GM18505 (cell line): ENCODE measurements around the gene DSG2.

ENCODE experiments used
- ATAC-seq: cut with Tn5 transposase; IDR thresholded peaks from one replicate; pipeline ENCODE4 v1.9.1; 2021; ENCODE audit not compliant: unreplicated experiment
- POLR2A ChIP-seq: IDR thresholded peaks from 4 replicates; pipeline ENCODE4 v1.6.1; 2011; ENCODE audit warnings: borderline replicate concordance; ENCODE audit not compliant: insufficient read depth, insufficient read length; ENCODE audit errors: extremely low read depth

DSG2 gene

DNA sequence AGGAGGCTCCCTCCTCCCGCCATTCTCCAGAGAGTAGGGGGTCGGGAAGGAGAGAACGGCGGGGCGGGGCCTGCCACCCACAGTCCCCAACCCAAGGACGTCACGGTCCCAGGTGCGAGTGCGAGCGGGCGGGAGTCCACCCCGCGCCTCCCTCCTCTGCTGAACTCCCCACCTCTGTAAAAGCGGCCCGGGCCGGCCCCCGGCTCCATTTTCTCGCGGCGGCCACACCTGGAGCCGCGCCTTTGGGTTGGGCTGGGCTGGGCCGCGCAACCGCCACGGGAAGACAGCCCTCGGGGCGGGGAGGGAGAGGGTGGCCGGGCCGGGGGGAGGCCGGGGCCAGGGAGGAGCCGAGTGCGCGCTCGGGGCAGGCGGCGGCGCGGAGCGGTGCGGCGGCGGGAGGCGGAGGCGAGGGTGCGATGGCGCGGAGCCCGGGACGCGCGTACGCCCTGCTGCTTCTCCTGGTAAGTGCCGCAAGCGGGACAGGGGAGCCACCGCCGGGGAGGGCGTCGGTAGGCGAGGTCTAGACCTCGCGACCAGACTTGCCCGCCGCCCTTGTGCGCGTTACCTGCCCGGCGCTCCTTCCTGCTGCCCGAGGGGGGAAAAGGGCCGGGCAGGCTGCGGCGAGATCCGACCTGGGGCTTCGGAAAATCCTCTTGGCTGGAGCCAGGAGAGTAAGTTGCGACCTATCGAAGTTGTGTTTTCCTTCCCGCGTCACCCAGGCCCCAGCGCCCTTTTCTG lies at the start of gene DSG2:
Gene DSG2, plus strand, starts transcription at position 342 of the 738 bp plus-strand sequence. Its CDS starts 75 bp downstream, at position 417.
- TF ChIP-seq POLR2A, result peak; percentile 59
- peak; percentile 59 for ATAC-seq

DNA sequence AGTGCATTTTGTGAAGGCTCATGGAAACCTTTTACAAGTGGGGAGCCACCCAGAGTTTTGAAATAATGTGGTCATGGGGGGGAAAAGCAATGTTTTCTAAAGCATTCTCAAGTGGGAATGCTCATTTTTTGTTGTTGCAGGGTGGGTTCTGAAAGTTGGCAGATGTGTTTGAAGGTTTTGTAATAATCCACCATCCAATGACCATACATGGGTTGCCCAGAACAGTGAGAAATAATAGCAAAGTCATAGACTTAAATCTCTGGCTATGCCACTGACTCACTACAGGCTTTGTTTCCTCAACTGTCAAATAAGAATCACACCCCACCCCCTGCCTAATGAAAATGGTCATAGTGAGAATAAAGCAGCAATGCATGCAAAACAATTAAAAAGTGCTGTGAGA lies 47.6 kb upstream of the DSG2 start:
- no peak for TF ChIP-seq POLR2A

DNA sequence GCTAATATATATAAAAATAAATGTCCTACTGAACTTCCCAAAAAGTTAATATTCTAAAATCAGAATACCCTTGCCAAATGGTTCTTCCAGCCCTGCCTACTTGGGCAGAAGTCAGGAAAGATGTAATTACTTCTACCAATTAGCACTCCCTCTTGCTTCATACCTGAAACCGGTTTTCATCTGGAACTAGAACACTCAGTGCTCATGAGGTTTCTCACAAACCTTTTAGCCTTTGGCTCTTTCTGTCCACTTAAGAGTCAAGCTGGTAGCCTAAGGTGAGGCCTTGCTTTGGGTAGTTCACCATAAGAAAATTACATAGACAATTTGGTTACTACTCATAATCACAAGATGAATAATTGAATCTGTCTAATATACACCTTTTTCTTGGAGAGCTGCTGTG lies 46.4 kb upstream of the DSG2 start:
- ATAC-seq, result no peak
- no peak for TF ChIP-seq POLR2A

More for the DNA sequence above, 47.6 kb upstream of the DSG2 start:
- no peak for ATAC-seq

DNA sequence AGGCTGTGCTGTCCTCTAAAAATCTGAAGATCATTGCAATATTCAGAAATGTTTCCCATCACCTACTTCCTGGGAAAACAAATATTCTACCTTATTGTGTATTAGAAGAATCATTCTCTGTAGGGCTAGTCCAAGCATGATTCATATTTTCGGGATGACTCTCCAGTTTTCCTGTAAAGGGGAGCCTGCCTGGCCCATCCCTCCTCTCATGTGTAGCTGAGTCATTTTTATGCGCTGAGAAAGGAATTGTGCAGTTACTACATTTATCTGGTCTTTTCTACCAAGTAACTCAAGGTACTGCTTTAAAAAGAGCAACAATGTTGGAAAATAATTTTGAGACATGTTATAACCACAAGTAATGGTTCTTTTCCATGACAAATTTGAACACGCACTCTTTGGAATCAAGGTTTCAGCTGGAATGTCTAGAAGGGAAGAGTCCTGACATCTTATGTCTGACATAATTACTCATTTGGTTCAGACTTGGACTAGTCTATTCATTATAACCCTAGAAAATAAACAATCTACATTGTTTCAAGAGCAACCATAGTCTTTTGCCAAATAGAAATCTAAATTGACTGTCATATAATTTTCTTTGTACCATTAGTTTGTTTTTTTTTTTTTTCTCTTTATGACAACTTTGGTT lies 43.8 kb upstream of the DSG2 start:
- ATAC-seq, result no peak
- no peak for TF ChIP-seq POLR2A

DNA sequence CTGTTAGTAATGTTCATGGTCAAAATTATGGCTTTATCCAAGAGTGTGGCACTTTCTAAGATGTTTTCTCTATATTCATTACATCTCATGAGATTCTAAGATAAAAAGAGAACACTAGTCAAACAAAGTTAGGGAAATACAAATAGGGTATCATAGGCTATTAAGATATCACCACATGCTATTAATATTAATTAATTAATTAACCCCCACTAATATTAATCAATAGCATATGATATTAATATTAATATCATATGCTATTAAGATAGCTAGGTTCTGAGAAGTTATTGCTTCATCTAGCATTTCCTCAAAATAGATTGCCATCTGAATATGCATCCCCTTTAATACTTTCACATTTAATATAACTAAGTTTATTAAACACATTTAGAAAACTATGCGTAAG lies 28.3 kb upstream of the DSG2 start:
- ATAC-seq, result no peak
- TF ChIP-seq POLR2A, result no peak

DNA sequence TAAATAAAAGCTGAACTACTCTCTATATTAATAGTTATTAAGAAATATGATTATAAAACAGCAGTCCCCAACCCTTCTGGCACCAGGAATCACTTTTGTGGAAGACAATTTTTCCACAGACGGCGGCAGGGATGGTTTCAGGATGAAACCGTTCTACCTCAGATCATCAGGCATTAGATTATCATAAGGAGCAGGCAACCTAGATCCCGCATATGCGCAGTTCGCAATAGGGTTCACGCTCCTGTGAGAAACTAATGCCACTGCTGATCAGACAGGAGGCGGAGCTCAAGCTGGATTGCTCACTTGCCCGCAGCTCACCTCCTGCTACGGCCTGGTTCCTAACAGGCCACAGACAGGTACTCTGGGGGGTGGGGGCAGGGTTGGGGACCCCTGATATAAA lies 19.3 kb upstream of the DSG2 start:
- ATAC-seq, result no peak
- TF ChIP-seq POLR2A, result no peak

DNA sequence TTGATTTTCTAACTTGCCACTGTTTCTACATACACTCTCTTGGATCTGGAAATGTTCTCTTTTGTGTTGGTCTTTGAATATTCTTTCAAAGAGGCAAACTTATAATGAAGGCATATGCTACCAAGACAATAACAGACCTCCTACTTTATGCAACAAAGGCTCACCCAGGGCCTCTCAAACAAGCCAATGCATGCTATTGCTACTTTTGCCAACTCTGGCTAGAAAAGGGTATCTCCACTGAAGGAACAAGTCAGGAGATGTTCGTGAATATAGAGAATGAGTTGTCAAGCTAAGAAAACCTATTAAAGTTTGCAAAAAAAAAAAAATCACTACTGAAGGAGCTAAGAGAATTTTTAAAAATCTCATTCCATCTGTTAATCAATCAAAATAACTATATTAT lies 15.9 kb upstream of the DSG2 start:
- no peak for TF ChIP-seq POLR2A
- no peak for ATAC-seq

DNA sequence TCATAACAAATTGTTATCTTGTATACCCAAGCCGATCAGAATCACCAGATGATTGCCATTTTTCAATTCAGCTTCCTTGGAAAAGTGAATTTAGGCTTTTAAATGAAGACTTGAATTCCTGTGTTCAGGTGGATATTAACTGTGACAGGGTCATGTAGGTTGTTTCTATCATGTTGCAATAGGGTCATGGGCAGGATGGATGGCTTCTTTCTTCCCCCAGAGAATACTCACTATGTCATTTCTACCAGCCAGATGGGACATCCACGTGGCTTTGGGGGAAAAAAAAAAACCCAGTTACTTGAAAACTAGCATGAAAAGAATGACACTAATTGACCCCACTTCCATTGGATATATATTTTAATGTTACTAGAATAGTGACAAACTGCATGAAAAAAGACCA lies 14.6 kb upstream of the DSG2 start:
- no peak for TF ChIP-seq POLR2A
- ATAC-seq, result no peak

DNA sequence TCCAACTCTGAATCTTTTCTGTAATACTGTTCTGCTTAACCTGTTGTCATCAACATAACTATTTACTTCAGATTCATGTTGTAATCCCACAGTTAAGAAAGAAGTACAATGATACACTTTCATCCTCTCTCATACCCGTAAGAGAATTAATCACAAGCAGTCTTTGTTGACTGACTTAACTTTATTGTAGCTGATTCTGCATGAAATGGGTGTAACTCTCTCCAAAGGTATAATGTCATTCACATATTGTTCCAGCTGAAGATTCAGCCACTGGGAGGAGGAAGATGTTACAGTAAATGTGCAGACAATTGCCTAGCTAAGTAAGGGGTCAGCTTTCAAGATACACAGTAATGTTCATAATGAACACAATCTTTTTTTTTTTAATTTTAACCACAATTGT lies 13.5 kb upstream of the DSG2 start:
- TF ChIP-seq POLR2A, result no peak
- ATAC-seq, result no peak

DNA sequence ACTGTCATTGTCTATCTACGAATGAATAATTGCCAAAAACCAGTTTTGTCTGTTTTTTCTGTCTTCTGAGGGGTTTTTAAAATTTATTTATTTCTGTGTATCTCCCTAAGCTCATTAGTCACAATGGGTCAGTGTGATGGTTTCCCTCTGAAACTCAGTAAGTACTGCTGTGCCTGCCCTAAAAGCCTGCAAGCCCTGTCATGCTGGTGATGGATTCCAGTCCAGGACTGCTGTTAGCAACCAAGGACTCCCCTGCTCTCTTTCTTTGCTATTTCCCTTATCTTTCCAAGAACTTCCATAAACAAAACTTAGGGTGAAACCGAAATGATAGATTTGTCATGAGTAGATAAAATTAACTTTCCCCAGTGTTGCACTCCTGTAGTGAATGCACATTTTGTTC lies 11.8 kb upstream of the DSG2 start:
- no peak for TF ChIP-seq POLR2A
- no peak for ATAC-seq

DNA sequence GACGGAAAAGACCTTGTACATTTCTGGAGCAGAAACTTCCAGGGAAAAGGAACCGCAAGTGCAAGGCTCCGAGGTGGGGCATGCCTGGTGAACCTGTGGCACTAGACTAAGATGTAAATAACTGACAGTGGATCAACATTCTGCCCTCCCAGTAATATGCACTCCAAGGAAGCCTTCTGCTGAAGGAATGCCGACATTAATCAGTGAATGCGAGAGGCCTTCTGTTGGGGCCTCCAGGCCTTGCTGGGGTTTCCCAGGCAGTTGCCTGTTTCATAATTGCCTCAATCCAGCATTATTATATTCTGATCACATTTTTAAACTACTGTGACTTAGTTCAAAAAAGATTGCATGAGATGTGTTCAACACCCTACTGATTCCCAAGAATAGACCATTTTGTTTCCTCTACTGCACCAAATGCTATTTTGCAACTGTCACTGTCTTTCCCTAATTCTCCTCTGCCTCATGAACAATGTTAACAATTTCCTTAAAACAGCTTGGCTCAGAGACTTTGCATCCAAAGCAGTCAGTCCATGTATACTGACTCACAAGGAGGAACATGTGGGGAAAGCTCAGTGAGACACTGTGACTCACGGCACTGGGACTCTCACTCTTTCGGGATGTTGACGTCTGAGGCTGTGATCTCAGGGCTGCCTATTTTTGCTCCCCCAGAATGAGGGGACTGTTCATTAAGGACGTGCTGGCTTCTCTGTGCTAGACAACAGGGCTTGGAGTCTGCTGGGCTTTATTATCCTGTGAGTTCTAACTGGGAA lies 10.5 kb upstream of the DSG2 start:
- no peak for TF ChIP-seq POLR2A
- ATAC-seq, result no peak

DNA sequence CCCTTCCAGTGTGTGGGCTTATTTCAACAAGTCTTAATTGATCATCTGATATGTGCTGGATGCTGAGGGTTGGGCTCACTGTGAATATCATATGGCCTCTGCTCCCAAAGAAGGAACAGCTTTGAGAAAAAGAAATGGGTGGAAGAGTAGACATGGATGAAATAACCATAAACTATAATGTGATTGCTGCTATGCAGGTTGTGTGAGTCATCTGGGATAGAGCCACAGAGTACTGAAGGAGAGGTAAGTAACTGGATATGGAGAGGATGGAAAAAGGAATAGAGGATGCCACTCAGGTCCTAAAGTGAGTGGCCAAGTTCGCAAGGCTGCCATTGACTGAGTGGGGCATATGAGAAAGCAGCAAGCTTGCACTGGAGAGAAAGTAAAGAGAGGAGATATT lies 8.7 kb upstream of the DSG2 start:
- TF ChIP-seq POLR2A, result no peak
- no peak for ATAC-seq

DNA sequence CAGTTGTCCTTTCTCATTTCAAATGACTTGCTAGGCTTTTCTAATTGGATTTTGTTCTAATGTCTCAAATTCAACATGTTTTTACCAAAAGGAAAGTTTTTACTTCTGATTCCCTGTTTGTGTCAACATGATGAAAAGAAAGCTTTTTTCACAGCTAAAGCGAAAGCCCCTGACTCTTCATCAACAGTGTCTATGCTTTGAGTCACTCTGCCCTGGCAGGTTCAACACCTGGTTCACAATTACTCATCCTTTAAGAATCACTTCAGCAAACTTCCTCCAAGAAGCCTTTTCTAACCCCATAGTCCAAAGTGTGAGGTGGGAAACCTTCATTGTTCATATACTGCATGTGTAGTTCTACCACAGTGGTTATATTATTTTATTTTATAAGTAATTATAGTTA lies 7.6 kb upstream of the DSG2 start:
- TF ChIP-seq POLR2A, result no peak
- peak; percentile 95 for ATAC-seq

DNA sequence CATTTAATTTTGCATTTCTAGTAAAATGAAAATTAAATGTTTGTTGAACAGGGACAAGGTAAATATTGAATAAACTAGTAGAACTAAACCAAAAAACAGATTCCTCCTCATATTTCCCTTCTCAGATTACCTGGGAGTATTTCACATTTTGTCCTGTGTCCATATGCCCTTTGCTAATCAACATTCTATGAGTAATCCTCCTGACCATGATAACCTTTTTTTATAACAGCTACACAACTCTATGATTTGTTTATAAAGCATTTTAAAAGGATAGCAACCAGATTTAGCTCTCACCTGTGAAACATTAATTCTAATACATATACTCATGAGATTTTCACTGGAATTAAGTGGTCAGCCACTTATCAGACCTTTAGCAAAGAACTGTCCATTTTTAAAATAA lies 7.1 kb upstream of the DSG2 start:
- no peak for ATAC-seq
- TF ChIP-seq POLR2A, result no peak

DNA sequence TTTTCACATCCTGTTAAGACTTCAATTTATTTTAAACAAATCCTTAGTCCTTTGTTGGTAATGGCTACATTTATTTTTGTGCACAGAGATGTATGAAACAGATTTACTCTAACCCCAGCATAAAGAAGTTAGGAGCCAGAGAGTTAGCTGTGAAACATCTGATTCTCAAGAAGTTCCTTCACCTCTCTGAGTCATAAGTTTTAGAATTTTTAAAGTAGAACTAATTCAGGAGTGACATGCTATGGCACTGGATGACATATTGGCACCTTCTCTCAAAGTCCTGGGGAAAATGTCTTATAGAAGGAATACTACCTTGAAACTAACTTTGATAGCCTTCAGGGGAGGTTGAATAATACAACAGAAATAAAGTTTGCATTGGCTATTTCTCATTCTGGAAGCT lies 6.4 kb upstream of the DSG2 start:
- ATAC-seq, result no peak

DNA sequence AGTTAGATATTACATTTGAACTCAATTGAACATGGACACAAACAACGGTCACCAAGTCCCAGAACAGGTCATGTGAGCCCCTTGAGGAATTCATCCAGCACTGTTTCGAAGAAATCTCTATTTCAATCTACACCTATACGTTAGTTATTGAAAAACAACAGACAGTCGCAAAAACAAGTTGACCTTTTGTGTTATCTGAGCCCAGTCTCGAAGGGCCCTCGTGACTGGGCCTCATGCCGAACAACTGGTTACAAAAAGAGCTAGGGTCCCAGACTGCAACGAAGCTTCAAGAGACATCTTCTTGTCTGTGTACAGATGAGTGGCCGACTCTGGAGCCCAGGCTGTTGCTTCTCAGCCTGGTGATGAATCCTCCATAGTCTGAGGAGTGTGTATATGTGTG lies 5.3 kb upstream of the DSG2 start:
- TF ChIP-seq POLR2A, result no peak
- ATAC-seq, result no peak

More for the DNA sequence above, 6.4 kb upstream of the DSG2 start:
- no peak for TF ChIP-seq POLR2A
